T-helper 22 cell (primary cell): ENCODE data around the gene STARD6.
"Not testable (repeated sequence)": the region's sequence is repeated elsewhere in the genome, so short reads cannot be mapped to it uniquely, and the experiment has no call there.

ENCODE experiments used
- DNase-seq: peaks from one replicate; pipeline ENCODE4 v3.0.0-alpha.2; 2020; ENCODE audit warnings: low read depth

STARD6 gene

GRCh38 chr18:54357660-54358494 is at the start of gene STARD6, which contains the start of gene C18orf54:
Gene STARD6 (minus strand): TSS chr18:54357858. CDS start chr18:54354573, 3,285 bp downstream.
Gene C18orf54 (plus strand): TSS chr18:54357906. CDS start chr18:54360573, 2,667 bp downstream.
- peak; percentile 81 for DNase-seq

DNA sequence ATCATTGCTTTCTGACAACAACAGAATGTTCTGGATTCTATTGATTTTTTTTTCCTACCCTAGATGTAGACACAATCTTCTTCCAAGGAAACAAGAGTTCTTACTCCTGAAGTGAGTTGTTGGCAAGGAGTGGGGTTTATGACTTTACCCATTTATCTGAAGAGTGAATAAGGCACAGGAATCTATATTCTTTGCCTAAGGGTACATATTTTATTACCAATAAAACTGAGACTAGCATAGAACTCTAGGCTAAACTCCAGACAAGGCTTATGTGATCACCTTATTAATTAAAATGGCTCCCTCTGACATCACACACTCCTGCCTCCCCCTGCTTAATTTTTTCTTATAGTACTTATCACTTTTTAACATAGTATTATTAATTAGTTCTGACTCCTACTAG is 47.6 kb upstream of the STARD6 start:
- DNase-seq, result no peak

DNA sequence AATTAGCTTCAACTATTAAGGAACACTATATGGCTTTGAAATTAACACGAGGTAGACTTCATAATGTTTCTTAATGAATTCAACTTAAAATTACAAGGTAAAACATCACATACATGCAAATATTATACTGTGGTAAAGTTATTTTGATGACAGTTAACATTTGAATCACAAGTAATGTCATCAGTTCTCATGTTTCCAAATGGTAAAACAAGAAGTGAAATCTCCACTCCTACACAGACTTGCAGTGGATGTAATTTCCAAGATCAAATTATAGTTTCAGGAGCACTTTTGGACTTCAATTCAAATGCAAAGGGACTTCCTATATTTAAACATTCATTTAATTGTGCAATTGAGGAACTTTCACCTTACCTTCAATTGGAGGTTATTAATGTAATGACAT is 39.1 kb upstream of the STARD6 start:
- DNase-seq, result no peak

DNA sequence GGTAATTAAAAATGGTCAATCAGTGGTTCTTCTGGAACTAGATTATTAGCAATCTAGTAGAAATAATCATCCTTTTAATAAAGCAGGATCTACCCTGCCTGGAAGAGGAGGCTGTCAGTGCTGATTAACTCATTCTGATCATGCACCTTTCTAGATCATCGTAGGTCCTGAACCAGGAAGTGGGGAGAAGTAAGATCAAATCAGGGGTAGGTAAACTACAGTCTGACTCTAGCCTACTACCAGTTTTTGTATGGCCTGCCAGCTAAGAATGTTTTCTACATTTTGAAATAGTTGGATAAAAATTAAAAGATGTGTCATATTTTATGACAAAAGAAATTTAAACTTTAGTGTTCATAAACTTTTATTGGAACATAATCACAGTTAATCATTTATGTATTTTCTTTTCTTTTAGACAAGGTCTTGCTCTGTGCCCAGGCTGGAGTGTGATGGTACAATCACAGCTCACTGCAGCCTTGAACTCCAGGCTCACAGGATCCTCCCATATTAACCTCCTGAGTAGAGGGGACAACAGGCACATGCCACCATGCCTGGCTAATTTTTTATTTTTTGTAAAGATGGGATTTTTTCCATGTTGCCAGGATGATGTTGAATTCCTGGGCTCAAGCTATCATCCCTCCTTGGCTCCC is 36.1 kb upstream of the STARD6 start:
- no peak for DNase-seq

DNA sequence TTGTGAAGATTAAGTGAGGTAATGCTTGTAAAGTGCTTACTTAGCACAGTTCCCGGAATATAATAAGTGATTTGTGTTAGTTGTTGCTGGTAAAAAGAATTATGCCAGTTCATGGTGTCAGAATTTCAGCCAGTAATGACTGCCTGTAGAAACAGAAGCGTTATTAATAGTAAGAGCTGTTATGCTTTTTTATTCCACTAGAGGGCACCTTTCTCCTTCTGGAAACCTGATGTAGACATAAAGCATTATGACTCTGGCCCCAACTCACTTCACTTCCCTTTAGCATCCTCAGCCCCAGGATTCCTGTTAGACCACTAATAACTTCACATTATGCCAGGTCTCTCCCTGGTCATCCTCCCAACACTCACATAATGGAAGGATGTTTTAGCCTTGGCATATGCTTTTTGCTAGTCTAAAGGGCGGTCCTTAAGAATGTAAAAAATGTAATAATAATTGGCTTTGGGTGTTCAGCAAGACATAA is 34.9 kb upstream of the STARD6 start:
- no peak for DNase-seq

DNA sequence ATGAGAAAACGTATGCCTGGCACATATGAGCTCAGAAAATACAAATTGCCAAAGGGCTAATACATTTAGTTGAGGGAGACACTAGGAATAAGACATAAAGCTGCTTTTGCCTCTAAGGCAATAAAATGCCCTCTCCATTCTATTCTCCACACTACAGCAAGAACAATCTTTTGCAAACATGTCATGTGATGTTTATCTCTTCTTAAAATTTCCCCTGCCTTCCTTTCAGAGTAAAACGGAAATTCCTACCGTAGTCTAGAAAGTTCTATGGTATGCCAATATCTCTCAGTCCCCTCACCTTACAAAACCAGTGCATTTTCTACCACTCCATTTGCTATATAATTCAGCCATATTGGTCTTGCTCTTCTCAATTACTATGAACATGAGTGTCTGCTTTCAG is 33.2 kb upstream of the STARD6 start:
- DNase-seq, result no peak

DNA sequence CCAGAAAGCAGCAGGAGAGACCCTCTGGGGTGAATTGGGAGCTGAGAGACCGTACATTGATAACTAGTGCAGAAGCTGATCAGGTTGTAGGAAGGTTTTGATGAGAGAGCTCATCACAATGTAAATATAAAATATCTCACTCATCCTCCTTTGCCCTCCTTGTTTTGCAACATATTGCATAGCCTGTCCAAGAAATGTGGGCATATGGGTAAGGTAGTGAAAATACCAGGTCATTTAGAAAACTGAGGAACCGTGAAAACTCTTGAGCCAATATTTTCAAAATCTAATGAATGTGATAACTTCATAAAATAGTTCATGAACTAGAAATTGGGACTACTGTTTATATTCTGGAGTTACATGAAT is 31.5 kb upstream of the STARD6 start:
- no peak for DNase-seq

DNA sequence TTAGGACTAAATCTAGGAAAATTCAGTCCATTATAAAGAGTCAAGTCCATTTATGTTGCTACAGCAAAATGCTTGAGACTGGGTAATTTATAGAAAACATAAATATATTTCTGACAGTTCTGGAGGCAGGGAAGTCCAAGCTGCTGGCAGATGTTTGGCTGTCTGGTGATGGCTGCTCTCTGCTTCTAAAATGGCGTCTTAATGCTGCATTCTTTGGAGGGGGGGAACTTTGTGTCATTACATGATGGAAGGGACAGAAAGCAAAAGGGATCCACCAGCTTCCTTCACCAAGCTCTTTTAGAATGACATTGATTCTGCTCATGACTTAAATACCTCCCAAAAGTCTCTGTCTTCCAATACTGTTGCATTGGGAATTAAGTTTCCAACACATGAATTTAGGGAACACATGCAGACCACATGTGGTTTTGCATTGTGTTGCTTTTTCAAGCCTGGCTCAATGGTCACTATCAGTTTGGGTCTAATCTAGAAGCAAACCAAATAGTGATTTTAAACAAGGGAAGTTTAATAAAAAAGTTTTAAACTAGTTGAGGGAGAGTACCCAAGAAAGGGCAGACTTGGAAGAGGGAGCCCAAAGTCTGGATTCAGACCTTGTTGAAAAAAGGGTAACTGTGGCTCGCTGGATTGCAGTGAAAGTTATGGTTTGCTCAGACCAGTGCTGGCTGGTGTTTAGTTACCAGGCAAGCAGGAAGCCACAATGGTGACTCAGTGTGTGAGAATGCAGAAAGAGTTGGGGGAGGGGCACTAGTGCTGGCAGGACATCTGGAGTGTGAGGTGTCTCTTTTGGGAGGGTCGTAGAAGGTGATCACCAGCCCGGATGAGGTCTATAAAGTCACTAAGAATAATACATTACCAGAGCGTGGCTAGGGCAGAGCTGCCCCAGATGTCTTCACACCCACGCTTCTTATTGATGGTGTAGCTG is 30.8 kb upstream of the STARD6 start:
- DNase-seq, result no peak

- no peak for DNase-seq
Observed at GRCh38 chr18:54387631-54388030, 30.0 kb upstream of the STARD6 start.

DNA sequence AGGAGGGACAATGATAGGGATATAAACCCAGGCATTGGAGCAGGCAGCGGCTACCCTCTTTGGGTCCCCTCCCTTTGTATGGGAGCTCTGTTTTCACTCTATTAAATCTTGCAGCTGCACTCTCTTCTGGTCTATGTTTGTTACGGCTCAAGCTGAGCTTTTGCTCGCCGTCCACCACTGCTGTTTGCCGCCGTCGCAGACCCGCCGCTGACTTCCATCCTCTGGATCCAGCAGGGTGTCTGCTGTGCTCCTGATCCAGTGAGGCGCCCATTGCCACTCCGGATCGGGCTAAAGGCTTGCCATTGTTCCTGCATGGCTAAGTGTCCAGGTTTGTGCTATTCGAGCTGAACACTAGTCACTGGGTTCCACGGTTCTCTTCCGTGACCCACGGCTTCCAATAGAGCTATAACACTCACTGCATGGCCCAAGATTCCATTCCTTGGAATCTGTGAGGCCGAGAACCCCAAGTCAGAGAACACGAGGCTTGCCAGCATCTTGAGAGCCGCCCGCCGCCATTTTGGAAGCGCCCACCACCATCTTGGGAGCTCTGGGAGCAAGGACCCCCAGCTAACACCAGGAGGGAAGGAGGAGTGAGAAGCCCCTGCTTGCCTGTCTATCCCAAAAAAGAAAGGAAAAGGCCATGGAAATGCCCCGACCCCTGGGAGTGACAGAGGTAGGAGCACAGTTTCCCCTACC is 29.3 kb upstream of the STARD6 start:
- DNase-seq, result not testable (repeated sequence)

DNA sequence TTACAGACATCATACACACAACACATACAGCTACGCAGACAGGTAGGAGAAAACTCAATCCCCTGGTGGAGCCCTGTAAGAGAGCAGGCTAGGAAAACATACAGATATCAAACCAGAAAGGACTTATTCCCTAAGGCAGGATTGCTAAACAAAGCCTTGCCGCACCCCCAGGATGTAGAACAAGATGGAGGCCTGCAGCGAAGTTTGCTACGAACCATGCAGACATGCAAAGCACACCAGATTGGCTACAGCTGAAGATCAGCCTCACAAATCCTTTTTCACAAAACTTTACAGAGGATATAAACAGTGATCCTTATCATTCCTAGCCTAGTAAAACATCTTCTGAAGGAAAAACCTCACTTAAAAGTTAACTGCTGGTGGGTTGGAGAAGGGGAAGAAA is 28.4 kb upstream of the STARD6 start:
- DNase-seq, result no peak

DNA sequence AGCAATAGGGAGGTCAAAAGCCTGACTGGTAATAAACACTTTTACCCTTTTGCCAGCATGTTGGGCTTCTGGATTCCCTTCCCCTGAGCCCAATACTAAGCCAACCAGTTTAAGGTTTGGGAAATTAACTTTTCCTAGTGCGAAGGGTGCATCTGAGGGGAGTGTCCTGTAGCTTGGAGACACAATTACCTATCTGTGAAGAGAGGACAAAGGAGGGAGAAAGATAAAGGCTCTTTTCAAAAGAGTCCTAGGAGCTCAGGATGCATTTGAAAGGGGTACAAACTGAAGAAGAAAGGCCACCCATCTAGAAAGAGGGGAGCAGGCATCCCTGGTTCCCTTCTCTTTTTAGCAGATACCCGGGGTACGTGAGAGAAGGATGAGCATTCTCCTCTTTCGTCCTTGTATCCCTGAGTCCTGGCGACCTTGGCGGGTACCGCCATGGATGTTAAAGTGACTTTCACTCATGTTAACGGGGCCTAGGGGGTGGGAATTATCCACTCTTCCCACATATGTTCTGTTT is 25.1 kb upstream of the STARD6 start:
- no peak for DNase-seq

DNA sequence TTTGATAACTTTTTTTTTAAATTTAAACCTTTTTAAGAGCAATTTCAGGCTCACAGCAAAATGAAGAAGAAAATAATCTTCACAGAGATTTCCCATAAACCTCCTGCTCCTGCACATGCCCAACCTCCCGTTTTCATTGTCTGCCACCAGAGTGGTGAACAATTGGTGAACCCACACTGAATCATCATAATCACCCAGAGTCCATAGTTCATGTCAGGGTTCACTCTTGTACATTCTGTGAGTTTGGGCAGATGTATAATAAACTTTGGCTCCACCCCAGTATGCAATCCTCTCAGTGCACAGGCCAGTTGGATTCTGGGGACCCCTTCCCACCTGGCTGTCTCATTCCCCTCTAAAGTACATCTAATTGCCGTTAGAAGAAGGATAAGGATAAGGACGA is 24.4 kb upstream of the STARD6 start:
- no peak for DNase-seq

- DNase-seq, result no peak
Observed at GRCh38 chr18:54381640-54382039, 24.0 kb upstream of the STARD6 start.

GRCh38 chr18:54378057-54378456 is 20.4 kb upstream of the STARD6 start:
- no peak for DNase-seq

DNA sequence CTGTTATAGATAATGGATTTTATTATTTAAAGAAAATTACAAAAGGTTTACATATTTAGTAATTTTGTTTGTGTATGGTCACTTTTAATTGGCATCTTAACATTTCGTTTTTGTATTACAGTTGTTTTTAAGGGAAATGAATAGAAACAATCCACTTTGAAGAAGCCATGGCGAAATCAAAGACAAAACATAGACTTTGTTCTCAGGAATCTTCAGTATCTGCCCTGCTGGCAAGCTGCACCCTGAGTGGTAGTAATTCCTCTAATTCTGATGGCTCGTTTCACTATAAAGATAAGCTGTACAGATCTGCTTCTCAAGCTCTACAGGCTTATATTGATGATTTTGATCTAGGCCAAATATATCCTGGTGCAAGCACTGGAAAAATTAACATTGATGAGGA is 2.7 kb upstream of the STARD6 start:
- DNase-seq, result no peak

GRCh38 chr18:54359233-54359632 is 1.6 kb upstream of the STARD6 start:
- no peak for DNase-seq

GRCh38 chr18:54358495-54359040 is 910 bp upstream of the STARD6 start:
- DNase-seq, result no peak

- no peak for DNase-seq
Observed at GRCh38 chr18:54357082-54357659, 487 bp downstream of the STARD6 start.

DNA sequence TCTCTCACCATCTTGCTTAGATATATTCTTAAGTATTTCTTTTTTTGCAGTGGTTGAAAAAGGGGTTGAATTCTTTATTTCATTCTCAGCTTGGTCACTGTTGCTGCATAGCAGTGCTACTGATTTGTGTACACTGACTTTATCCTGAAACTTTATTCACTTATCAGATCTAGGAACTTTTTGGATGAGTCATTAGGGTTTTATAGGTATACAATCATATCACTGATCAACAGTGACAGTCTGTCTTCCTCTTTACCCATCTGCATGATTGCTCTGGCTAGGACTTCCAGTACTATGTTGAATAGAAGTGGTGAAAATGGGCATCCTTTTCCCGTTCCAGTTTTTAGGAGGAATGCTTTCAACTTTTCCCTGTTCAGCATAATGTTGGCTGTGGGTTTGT is 6.5 kb downstream of the STARD6 start:
- DNase-seq, result no peak

DNA sequence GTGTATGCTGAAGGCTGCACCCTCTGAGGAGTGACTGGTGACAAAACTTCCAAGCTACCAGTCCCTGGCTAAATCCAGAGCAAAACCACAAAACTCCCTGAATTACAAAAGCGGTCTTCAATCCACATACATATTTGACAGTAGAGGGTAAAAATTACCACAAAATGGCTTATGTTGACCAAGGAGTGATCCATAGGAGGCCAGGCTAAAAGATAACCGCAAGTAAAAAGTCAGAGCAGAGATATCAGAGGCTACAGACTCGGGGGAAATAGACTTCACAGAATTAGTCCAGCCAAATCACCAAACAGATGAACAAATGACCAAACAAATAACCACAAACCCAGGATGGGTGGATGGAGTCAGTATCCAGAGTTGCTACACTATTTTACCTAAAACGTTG is 19.4 kb downstream of the STARD6 start:
- no peak for DNase-seq
